Thyroid gland (tissue), 4 donors: Measurements from ENCODE around the gene ARID4A. TPM values are rescaled to one million over a fixed set of nuclear protein-coding genes. Genes with fewer than 3 reads are reported as not detected.
A peak's percentile ranks its signal among the peaks of the same experiment; 100 is the strongest.
"Not testable (repeated sequence)": the region's sequence is repeated elsewhere in the genome, so short reads cannot be mapped to it uniquely, and the experiment has no call there.

ENCODE experiments used
- DNase-seq, 2 donors: peaks; one replicate each; pipeline ENCODE4 v3.0.0-alpha.2; 2019
- H3K27ac ChIP-seq, 3 donors: fragments of 200-600 bp; sonication (generic); 1 replicate in 2 of 3; 2 replicates in 1 of 3; pipeline ENCODE4 v1.5.1; 2016 to 2019; ENCODE audit warnings: mild to moderate bottlenecking in 1 of 3, moderate library complexity in 1 of 3
- H3K27me3 ChIP-seq: fragments of 200-600 bp; sonication (generic); one replicate; pipeline ENCODE4 v1.5.1; 2019
- H3K36me3 ChIP-seq, 2 donors: fragments of 200-600 bp; sonication (generic); one replicate each; pipeline ENCODE4 v1.5.1; 2016 to 2019
- H3K4me1 ChIP-seq, 2 donors: fragments of 200-600 bp; sonication (generic); one replicate each; pipeline ENCODE4 v1.5.1; 2017 to 2019
- H3K4me3 ChIP-seq, 3 donors: fragments of 200-600 bp; sonication (generic); replicated peaks in 1 of 3; 1 replicate in 2 of 3; 2 replicates in 1 of 3; pipeline ENCODE4 v1.5.1; 2016; ENCODE audit warnings: mild to moderate bottlenecking in 1 of 3
- H3K9me3 ChIP-seq: fragments of 200-600 bp; sonication (generic); one replicate; pipeline ENCODE4 v1.5.1; 2017
- POLR2A ChIP-seq, 2 donors: fragments of 450-650 bp; IDR thresholded peaks; one replicate each; pipeline ENCODE4 v1.6.1; 2017; ENCODE audit warnings: antibody characterized with exemption in 2 of 2, mild to moderate bottlenecking in 2 of 2, moderate library complexity in 1 of 2
- WGBS, 2 donors: methylation state at CpG; one replicate each; pipeline ENCODE4 v1.1.5; 2017; 5-methylcytosine and 5-hydroxymethylcytosine counted together
- intact Hi-C: fragments of 100-400 bp; cut with DNase I; formaldehyde crosslinking; loops from one replicate; pipeline ENCODE4 v1.15.1; 2023
- total RNA-seq, 4 donors: library from RNA; depleted of rRNA; stranded (reverse); fragments of >200 nt; gene quantifications; one replicate each; pipeline ENCODE4 v1.2.3, GENCODE V29; 2016
- TF ChIP-seq, protein P1 (sequence below), 6 experiments: fragments of 200-600 bp in 3 of 6; fragments of 450-650 bp in 3 of 6; sonication (generic) in 3 of 6; IDR thresholded peaks; one replicate each; pipeline ENCODE4 v1.5.1; 2016 to 2019; ENCODE audit warnings: antibody characterized with exemption in 6 of 6, mild to moderate bottlenecking in 2 of 6, inconsistent platforms in 1 of 6, moderate library complexity in 1 of 6

ARID4A gene, protein sequence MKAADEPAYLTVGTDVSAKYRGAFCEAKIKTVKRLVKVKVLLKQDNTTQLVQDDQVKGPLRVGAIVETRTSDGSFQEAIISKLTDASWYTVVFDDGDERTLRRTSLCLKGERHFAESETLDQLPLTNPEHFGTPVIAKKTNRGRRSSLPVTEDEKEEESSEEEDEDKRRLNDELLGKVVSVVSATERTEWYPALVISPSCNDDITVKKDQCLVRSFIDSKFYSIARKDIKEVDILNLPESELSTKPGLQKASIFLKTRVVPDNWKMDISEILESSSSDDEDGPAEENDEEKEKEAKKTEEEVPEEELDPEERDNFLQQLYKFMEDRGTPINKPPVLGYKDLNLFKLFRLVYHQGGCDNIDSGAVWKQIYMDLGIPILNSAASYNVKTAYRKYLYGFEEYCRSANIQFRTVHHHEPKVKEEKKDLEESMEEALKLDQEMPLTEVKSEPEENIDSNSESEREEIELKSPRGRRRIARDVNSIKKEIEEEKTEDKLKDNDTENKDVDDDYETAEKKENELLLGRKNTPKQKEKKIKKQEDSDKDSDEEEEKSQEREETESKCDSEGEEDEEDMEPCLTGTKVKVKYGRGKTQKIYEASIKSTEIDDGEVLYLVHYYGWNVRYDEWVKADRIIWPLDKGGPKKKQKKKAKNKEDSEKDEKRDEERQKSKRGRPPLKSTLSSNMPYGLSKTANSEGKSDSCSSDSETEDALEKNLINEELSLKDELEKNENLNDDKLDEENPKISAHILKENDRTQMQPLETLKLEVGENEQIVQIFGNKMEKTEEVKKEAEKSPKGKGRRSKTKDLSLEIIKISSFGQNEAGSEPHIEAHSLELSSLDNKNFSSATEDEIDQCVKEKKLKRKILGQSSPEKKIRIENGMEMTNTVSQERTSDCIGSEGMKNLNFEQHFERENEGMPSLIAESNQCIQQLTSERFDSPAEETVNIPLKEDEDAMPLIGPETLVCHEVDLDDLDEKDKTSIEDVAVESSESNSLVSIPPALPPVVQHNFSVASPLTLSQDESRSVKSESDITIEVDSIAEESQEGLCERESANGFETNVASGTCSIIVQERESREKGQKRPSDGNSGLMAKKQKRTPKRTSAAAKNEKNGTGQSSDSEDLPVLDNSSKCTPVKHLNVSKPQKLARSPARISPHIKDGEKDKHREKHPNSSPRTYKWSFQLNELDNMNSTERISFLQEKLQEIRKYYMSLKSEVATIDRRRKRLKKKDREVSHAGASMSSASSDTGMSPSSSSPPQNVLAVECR
- total RNA-seq, result 10 to 100 TPM; 17.1 to 18.7 (median 17.6) TPM

DNA sequence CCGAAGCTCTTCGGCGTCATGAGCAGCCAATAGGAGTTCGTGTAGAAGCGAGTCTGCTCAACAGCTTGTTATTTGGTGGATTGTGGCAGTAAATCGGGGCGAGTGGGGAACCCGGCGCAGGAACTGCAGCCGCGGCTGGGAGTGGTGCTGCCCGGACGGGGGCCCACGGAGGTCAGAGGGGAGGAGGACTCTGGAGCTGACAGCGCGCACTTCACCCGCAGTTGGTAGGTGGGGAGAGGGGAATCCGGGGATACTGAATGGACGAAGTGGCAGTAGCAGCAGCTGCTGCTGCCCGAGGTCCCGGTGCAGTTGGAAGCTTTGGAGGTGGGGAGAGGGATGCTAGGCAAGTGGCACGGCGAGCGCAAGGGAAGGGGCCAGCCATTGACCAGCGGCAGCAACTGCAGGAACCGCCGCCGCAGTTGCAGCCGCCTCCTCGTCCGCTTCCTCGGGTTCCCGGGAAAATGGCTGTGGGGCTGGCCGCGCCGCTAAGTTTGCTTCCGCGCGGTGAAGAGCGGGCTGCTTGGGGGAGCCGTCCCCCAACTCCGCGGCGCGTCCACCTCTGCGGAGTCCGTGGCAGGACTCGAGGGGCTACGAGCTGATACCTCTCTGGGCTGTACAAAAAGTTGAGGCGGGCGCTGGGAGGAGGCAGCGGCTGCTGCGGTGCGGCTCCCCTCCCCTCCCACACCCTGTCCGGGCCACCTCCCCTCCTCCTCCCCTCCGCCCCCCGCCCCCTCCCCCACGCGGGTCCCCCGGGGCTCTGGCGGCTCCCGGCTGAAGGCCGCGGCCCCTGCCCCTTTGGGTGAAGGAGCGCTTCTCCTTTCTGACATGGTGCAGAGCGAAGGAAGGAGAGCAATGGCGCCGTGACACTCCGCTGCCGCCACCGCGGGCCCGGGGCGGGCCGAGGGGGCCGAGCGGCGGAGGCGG lies at the start of gene ARID4A:
Gene ARID4A, plus strand, starts transcription at position 79 of the 924 bp plus-strand sequence. CDS start 1,300 bp downstream, outside the sequence.
- peak within 1 kb of the TSS; percentile 91 to 98 (median 96) for H3K27ac ChIP-seq
- peak in 1 of 2 donors; percentile 90 for TF ChIP-seq POLR2A (IDR thresholded peaks at IDR 0.05)
- TF ChIP-seq, protein P1, sequence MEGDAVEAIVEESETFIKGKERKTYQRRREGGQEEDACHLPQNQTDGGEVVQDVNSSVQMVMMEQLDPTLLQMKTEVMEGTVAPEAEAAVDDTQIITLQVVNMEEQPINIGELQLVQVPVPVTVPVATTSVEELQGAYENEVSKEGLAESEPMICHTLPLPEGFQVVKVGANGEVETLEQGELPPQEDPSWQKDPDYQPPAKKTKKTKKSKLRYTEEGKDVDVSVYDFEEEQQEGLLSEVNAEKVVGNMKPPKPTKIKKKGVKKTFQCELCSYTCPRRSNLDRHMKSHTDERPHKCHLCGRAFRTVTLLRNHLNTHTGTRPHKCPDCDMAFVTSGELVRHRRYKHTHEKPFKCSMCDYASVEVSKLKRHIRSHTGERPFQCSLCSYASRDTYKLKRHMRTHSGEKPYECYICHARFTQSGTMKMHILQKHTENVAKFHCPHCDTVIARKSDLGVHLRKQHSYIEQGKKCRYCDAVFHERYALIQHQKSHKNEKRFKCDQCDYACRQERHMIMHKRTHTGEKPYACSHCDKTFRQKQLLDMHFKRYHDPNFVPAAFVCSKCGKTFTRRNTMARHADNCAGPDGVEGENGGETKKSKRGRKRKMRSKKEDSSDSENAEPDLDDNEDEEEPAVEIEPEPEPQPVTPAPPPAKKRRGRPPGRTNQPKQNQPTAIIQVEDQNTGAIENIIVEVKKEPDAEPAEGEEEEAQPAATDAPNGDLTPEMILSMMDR (IDR thresholded peaks at IDR 0.05), result no peak
- intact Hi-C loops, result loop anchor here (5.0 kb wide), 1 partner anchor 56 kb away; the partner anchor contains the start of gene PSMA3
- H3K4me3 ChIP-seq, result peak within 1 kb of the TSS; percentile 44 to 93 (median 75)
- no peaks in the 10 kb centered on the region for H3K9me3 ChIP-seq
- H3K36me3 ChIP-seq, result peaks cover 0 to 10% of the 10 kb centered on the region in 2 donors
- 0% methylated on average over 24 to 44 of the region's 79 CpGs for WGBS, 2 donors
- peaks cover 17 to 18% of the 10 kb centered on the region in 2 donors for H3K4me1 ChIP-seq
- H3K27me3 ChIP-seq, result no peaks in the 10 kb centered on the region
- peak; percentile 43 to 90 for DNase-seq

DNA sequence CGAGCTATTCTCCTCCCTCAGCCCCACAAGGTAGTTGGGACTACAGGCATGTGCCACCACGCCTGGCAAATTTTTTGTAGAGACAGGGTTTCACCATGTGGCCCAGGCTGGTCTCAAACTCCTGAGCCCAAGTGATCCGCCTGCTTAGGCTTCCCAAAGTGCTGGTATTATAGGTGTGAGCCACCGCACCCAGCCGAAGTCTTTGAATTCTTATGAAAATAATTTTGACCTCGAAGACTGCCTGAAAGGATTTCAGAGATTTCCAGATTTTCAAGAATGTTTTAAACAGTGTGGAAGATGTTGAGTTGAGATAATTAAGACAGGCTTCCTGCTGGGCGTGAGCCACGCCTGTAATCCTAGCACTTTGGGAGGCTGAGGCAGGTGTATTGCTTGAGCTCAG lies 48.7 kb upstream of the ARID4A start:
- no peaks in the 10 kb centered on the region for H3K9me3 ChIP-seq
- H3K4me1 ChIP-seq, result peaks cover 18 to 21% of the 10 kb centered on the region in 2 donors
- intact Hi-C loops, result no loop called here
- H3K27ac ChIP-seq, result no peak overlapping the region
- 97 to 98% methylated on average over 8 of the region's 8 CpGs for WGBS, 2 donors
- H3K27me3 ChIP-seq, result no peaks in the 10 kb centered on the region
- TF ChIP-seq, protein P1 (IDR thresholded peaks at IDR 0.05), result no peak
- no peak for TF ChIP-seq POLR2A (IDR thresholded peaks at IDR 0.05)
- DNase-seq, result no peak
- H3K4me3 ChIP-seq, result no peak overlapping the region
- H3K36me3 ChIP-seq, result peaks cover 6 to 31% of the 10 kb centered on the region in 2 donors

DNA sequence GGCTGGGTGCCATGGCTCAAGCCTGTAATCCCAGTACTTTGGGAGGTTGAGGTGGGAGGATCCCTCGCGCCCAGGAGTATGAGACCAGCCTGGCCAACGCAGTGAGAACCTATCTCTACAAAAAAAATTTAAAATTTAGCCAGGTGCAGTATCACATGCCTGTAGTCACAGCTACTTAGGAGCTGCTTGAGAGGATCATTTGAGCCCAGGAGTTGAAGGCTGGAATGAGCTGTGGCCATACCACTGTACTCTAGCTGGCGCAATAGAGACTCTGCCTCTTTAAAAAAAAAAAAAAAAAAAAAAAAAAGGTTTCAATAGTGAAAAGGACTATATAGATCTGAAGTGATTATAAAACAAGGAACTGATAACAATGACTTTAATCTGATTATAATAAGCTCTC lies 40.2 kb upstream of the ARID4A start:
- Histone ChIP-seq H3K36me3 (peaks cover 34 to 50% of the 10 kb centered on the region in 2 donors), H3K9me3 (no peaks in the 10 kb centered on the region), H3K27me3 (no peaks in the 10 kb centered on the region), H3K27ac (no peak overlapping the region), H3K4me3 (no peak overlapping the region), H3K4me1 (no peaks in the 10 kb centered on the region)
- DNase-seq, result no peak
- WGBS, 2 donors, result 91 to 96% methylated on average over 4 of the region's 4 CpGs
- TF ChIP-seq POLR2A (IDR thresholded peaks at IDR 0.05), result no peak
- TF ChIP-seq, protein P1 (IDR thresholded peaks at IDR 0.05), result no peak
- intact Hi-C loops, result no loop called here

DNA sequence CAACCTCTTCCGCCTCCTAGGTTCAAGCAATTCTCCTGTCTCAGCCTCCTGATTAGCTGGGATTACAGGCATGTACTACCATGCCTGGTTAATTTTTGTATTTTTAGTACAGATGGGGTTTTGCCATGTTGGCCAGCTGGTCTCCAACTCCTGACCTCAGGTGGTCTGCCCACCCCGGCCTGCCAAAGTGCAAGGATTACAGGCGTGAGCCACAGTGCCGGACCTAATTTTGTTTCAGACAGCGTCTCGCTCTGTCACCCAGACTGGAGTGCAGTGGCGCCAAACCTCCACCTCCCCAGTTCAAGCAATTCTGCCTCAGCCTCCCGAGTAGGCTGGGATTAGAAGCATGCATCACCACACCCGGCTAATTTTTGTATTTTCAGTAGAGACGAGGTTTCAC lies 36.4 kb upstream of the ARID4A start:
- H3K4me1 ChIP-seq, intact Hi-C loops, H3K4me3 ChIP-seq, H3K27ac ChIP-seq, H3K9me3 ChIP-seq, H3K27me3 ChIP-seq, DNase-seq: not testable (repeated sequence)
- 95 to 98% methylated on average over 10 of the region's 10 CpGs for WGBS, 2 donors
- peaks cover 53 to 72% of the 10 kb centered on the region in 2 donors for H3K36me3 ChIP-seq
